Natural killer cell (primary cell): ENCODE data around the gene ITGA6. TPM values are rescaled to one million over a fixed set of nuclear protein-coding genes. Genes with fewer than 3 reads are reported as not detected.

ENCODE experiments used
- ATAC-seq, 3 donors: fragments of 150-1000 bp in 2 of 3; fragments of 200-7000 bp in 1 of 3; cut with Tn5 transposase; 1 replicate in 1 of 3; 2 replicates in 2 of 3; pipeline ENCODE4 v1.10.0; 2021; ENCODE audit warnings: mild to moderate bottlenecking in 2 of 3, moderate library complexity in 2 of 3
- DNase-seq, 2 donors: peaks; one replicate each; pipeline versions ENCODE4 v3.0.0 to v3.0.0-alpha.2; 2013 to 2021; ENCODE audit warnings: mixed read lengths in 1 of 2
- H3K27ac ChIP-seq: one replicate; pipeline ENCODE4 v1.5.1; 2013; ENCODE audit warnings: mild to moderate bottlenecking, low read length
- H3K27me3 ChIP-seq: one replicate; pipeline ENCODE4 v1.6.1; 2013; ENCODE audit warnings: low read length; ENCODE audit not compliant: control insufficient read depth, insufficient read depth
- H3K36me3 ChIP-seq: one replicate; pipeline ENCODE4 v1.6.1; 2013; ENCODE audit warnings: low read length; ENCODE audit not compliant: control insufficient read depth, insufficient read depth
- H3K4me1 ChIP-seq: one replicate; pipeline ENCODE4 v1.6.1; 2013; ENCODE audit warnings: low read length; ENCODE audit not compliant: control insufficient read depth, insufficient read depth
- H3K4me3 ChIP-seq: one replicate; pipeline ENCODE4 v1.5.1; 2013; ENCODE audit warnings: low read length
- H3K9me3 ChIP-seq: one replicate; pipeline ENCODE4 v1.6.1; 2013; ENCODE audit warnings: low read length; ENCODE audit not compliant: control insufficient read depth, insufficient read depth
- H3K27ac Mint-ChIP-seq, 2 donors: one replicate each; pipeline ENCODE4 v1.8.0; 2022; ENCODE audit warnings: mild to moderate bottlenecking in 2 of 2, mixed read lengths in 2 of 2, moderate library complexity in 1 of 2
- H3K27me3 Mint-ChIP-seq, 2 donors: one replicate each; pipeline ENCODE4 v1.8.0; 2022; ENCODE audit warnings: low read depth in 2 of 2, mixed read lengths in 2 of 2
- H3K36me3 Mint-ChIP-seq: one replicate; pipeline ENCODE4 v1.8.0; 2022; ENCODE audit warnings: mixed read lengths
- H3K4me1 Mint-ChIP-seq, 2 donors: one replicate each; pipeline ENCODE4 v1.8.0; 2022; ENCODE audit warnings: mixed read lengths in 2 of 2
- H3K4me3 Mint-ChIP-seq: one replicate; pipeline ENCODE4 v1.8.0; 2022; ENCODE audit warnings: mild to moderate bottlenecking, moderate library complexity, mixed read lengths
- H3K9me3 Mint-ChIP-seq, 2 donors: one replicate each; pipeline ENCODE4 v1.8.0; 2022; ENCODE audit warnings: mixed read lengths in 2 of 2
- WGBS: methylation state at CpG from one replicate; pipeline ENCODE4 v1.1.7; 2013; ENCODE audit warnings: missing lambda C conversion rate; ENCODE audit not compliant: insufficient coverage; 5-methylcytosine and 5-hydroxymethylcytosine counted together
- intact Hi-C: fragments of 100-400 bp; cut with micrococcal nuclease; formaldehyde crosslinking; loops from one replicate; pipeline ENCODE4 v1.14.2; 2022
- total RNA-seq, 4 donors: library from RNA; stranded (reverse); fragments of 120-200 nt in 1 of 4; gene quantifications; one replicate each; pipeline versions ENCODE4 v1.2.3 to v1.2.4, GENCODE V29; 2013 to 2022
- TF ChIP-seq, protein P1 (sequence below): fragments of 200-600 bp; IDR thresholded peaks from one replicate; pipeline ENCODE4 v1.8.0; 2022; ENCODE audit warnings: antibody characterized with exemption

The ITGA6 gene
- total RNA-seq, 3 donors from 2014 or later (not counting 1 experiment from before 2014, with no cell fraction given) = 34.0 to 52.8 (median 38.3) TPM

DNA sequence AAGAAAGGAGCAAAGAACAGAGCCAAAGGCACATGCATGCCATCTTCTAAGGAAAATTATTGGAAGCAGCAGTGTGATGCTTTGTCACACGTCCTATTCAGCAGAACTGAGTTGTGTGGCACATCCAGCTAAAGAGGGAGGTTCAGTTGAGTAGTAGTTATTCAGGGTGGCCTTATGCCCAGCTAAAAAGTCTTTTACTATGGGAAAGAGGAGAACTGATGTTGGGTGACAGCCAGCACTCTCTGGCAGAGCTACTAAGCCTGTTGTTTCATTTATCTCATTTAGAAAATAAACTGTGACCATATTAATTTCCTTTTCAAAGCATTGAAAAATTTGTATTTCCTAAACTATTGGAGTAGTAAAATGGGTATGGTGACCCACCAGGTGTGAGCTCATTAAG lies 18.5 kb downstream of the ITGA6 start:
- Mint-ChIP-seq H3K4me3 (no peak overlapping the region), H3K4me1 (peaks cover 27 to 44% of the 10 kb centered on the region in 2 donors), H3K9me3 (no peaks in the 10 kb centered on the region), H3K27me3 (no peaks in the 10 kb centered on the region), H3K36me3 (no peaks in the 10 kb centered on the region), H3K27ac (peak overlapping the region in 1 of 2 donors; percentile 5)
- intact Hi-C loops = no loop called here
- Histone ChIP-seq H3K36me3 (no peaks in the 10 kb centered on the region), H3K27me3 (no peaks in the 10 kb centered on the region), H3K9me3 (no peaks in the 10 kb centered on the region), H3K4me1 (peaks cover 22% of the 10 kb centered on the region), H3K4me3 (no peak overlapping the region), H3K27ac (no peak overlapping the region)
- WGBS = 80% methylated on average over 1 of the region's 1 CpG
- TF ChIP-seq, protein P1, sequence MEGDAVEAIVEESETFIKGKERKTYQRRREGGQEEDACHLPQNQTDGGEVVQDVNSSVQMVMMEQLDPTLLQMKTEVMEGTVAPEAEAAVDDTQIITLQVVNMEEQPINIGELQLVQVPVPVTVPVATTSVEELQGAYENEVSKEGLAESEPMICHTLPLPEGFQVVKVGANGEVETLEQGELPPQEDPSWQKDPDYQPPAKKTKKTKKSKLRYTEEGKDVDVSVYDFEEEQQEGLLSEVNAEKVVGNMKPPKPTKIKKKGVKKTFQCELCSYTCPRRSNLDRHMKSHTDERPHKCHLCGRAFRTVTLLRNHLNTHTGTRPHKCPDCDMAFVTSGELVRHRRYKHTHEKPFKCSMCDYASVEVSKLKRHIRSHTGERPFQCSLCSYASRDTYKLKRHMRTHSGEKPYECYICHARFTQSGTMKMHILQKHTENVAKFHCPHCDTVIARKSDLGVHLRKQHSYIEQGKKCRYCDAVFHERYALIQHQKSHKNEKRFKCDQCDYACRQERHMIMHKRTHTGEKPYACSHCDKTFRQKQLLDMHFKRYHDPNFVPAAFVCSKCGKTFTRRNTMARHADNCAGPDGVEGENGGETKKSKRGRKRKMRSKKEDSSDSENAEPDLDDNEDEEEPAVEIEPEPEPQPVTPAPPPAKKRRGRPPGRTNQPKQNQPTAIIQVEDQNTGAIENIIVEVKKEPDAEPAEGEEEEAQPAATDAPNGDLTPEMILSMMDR = no peak
- ATAC-seq (no peak), DNase-seq (no peak)

DNA sequence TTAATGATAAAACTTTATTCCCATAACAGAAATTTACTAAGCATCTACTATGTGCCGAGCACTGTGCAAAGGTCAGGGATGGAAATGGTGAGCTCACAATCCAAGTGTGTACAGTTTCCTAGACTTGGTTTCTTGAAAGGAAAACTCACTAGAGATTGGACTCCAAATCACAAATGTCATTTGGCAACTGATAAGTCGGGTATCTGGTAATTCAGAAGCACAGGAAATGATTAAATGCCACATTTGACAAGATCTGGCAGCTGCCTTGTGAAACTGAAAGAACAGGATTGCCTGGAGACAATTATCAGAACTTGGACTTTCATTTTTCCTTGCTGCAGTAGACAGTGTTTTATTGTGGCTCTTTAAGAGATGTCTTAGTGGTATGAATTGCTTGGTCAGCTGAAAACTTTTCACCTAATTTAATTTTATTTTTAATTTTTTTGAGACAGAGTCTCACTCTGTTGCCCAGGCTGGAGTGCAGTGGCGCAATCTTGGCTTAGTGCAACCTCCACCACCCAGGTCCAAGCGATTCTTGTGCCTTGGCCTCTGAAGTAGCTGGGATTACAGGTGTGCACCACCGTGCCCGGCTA lies 19.2 kb downstream of the ITGA6 start:
- DNase-seq (peak in 1 of 2 donors; percentile 53), ATAC-seq (peak; percentile 72 to 78 (median 72))
- no peaks in the 10 kb centered on the region for H3K27me3 Mint-ChIP-seq
- H3K9me3 ChIP-seq = no peaks in the 10 kb centered on the region
- H3K4me3 ChIP-seq = no peak overlapping the region
- no peak overlapping the region for H3K27ac ChIP-seq
- H3K4me1 ChIP-seq = peaks cover 19% of the 10 kb centered on the region
- H3K27ac Mint-ChIP-seq = no peak overlapping the region
- H3K9me3 Mint-ChIP-seq = no peaks in the 10 kb centered on the region
- H3K4me1 Mint-ChIP-seq = peaks cover 27 to 49% of the 10 kb centered on the region in 2 donors
- intact Hi-C loops = no loop called here
- no peaks in the 10 kb centered on the region for H3K36me3 Mint-ChIP-seq
- 77% methylated on average over 6 of the region's 6 CpGs for WGBS
- H3K4me3 Mint-ChIP-seq = no peak overlapping the region
- no peaks in the 10 kb centered on the region for H3K36me3 ChIP-seq
- no peaks in the 10 kb centered on the region for H3K27me3 ChIP-seq
- TF ChIP-seq, protein P1 = no peak

DNA sequence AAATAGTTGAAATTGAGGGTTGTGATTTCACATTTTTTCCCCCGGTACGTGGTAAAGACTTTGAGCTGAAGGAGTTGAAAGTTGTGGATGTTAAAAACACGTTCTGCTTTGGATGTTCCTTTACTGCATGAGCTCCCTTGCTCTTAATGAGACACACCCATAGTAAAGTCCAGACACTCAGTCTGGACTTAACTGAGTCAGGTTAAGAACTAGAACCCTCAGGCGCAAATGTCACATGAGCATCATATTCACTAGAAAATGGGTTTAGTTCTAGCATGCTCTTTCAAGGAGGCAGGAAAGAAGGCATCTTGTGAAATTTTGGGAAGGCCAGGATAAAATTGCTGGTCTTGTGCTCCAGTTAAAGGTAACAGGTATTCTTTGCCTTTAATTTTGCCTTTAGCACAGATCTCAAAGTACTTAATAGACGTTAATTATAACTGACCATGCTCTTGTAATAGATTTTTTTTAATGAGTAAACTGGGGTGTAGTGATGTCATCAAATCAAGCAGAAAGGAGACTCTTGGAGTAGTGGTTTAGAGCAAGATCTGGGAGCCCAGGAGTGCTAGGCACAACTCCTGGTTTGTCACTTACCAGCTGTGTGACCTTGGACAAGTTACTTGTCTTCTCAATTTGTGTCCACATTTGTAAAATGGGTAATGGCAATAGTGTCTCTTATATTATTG lies 20.6 kb downstream of the ITGA6 start:
- intact Hi-C loops = no loop called here
- no peaks in the 10 kb centered on the region for H3K9me3 ChIP-seq
- no peaks in the 10 kb centered on the region for H3K27me3 Mint-ChIP-seq
- H3K27ac ChIP-seq = no peak overlapping the region
- TF ChIP-seq, protein P1 = no peak
- H3K36me3 ChIP-seq = no peaks in the 10 kb centered on the region
- ATAC-seq (no peak), DNase-seq (no peak)
- H3K4me3 ChIP-seq = no peak overlapping the region
- no peaks in the 10 kb centered on the region for H3K36me3 Mint-ChIP-seq
- H3K4me1 ChIP-seq = peaks cover 9% of the 10 kb centered on the region
- H3K27me3 ChIP-seq = no peaks in the 10 kb centered on the region
- H3K4me1 Mint-ChIP-seq = peaks cover 16 to 43% of the 10 kb centered on the region in 2 donors
- WGBS = 100% methylated on average over 2 of the region's 5 CpGs
- no peaks in the 10 kb centered on the region for H3K9me3 Mint-ChIP-seq
- H3K27ac Mint-ChIP-seq = peak overlapping the region in 1 of 2 donors; percentile 39
- H3K4me3 Mint-ChIP-seq = peak overlapping the region; percentile 8
